GM12878 (cell line): ENCODE data around the gene ZNF581. TPM values are rescaled to one million over a fixed set of nuclear protein-coding genes. Genes with fewer than 3 reads are reported as not detected.
A peak's percentile ranks its signal among the peaks of the same experiment; 100 is the strongest.

Experiments used
- ASH2L ChIP-seq: fragments of 300-600, 200-600 bp; sonication (generic); IDR thresholded peaks from 2 replicates; pipeline ENCODE4 v1.6.1; 2017; ENCODE audit warnings: low read depth, mild to moderate bottlenecking, borderline replicate concordance
- BACH1 ChIP-seq: fragments of 450-650 bp; IDR thresholded peaks from 2 replicates; pipeline ENCODE4 v1.6.1; 2017; ENCODE audit warnings: mild to moderate bottlenecking, borderline replicate concordance
- CHD2 ChIP-seq: IDR thresholded peaks from 2 replicates; pipeline ENCODE4 v1.6.1; 2011; ENCODE audit warnings: low read depth, low read length, improper control_type of control experiment, borderline replicate concordance
- DPF2 ChIP-seq: fragments of 450-650 bp; IDR thresholded peaks from 2 replicates; pipeline ENCODE4 v1.6.1; 2017; ENCODE audit warnings: mild to moderate bottlenecking
- FOS ChIP-seq: IDR thresholded peaks from 3 replicates; pipeline ENCODE4 v1.6.1; 2011; ENCODE audit warnings: borderline replicate concordance; ENCODE audit not compliant: insufficient read length; ENCODE audit errors: extremely low read depth
- IKZF1 ChIP-seq: fragments of 450-650 bp; conservative IDR thresholded peaks from 2 replicates; pipeline ENCODE4 v1.6.1; 2017; ENCODE audit warnings: antibody characterized with exemption, mild to moderate bottlenecking
- JUND ChIP-seq: IDR thresholded peaks from 2 replicates; pipeline ENCODE4 v1.6.1; 2012; ENCODE audit warnings: low read depth, mild to moderate bottlenecking, low read length, improper control_type of control experiment, moderate library complexity
- MEF2B ChIP-seq: fragments of 450-650 bp; IDR thresholded peaks from 2 replicates; pipeline ENCODE4 v1.6.1; 2018; ENCODE audit warnings: mild to moderate bottlenecking, moderate library complexity; ENCODE audit not compliant: partially characterized antibody, poor library complexity, severe bottlenecking
- NR2C1 ChIP-seq: fragments of 450-650 bp; IDR thresholded peaks from 2 replicates; pipeline ENCODE4 v1.6.1; 2017; ENCODE audit warnings: antibody characterized with exemption, mild to moderate bottlenecking, moderate library complexity
- NRF1 ChIP-seq: conservative IDR thresholded peaks from 2 replicates; pipeline ENCODE4 v1.6.1; 2011; ENCODE audit warnings: mild to moderate bottlenecking, low read depth, low read length, improper control_type of control experiment
- SUPT20H ChIP-seq: IDR thresholded peaks from 2 replicates; pipeline ENCODE4 v1.6.1; 2011; ENCODE audit warnings: low read depth, mild to moderate bottlenecking, low read length, moderate library complexity, borderline replicate concordance; ENCODE audit not compliant: control insufficient read depth
- SUZ12 ChIP-seq: fragments of 200-600 bp; sonication (generic); IDR thresholded peaks from one replicate; pipeline ENCODE4 v1.6.1; 2018; ENCODE audit warnings: antibody characterized with exemption, mild to moderate bottlenecking; ENCODE audit not compliant: unreplicated experiment
- YY1 ChIP-seq: IDR thresholded peaks from 2 replicates; pipeline ENCODE4 v1.6.1; 2011; ENCODE audit warnings: low read depth, mild to moderate bottlenecking, low read length
- polyA plus RNA-seq, 11 experiments: library from polyadenylated mRNA; depleted of rRNA in 4 of 11; unstranded in 6 of 11; stranded (reverse) in 5 of 11; fragments of >200 nt; fragmentation: Nextera tagmentation in 4 of 11; fragmentation: Illumina TruSeq in 1 of 11; extraction: Ambion mirVana in 4 of 11; extraction: Trizol in 1 of 11; gene quantifications; 1 replicate in 1 of 11; 2 replicates in 10 of 11; pipeline versions ENCODE4 v1.2.1 to v1.2.3, GENCODE V29; 2011 to 2016; ENCODE audit warnings: inconsistent platforms in 2 of 11, missing spikeins in 2 of 11, low read depth in 1 of 11
- total RNA-seq, 4 experiments: library from RNA; depleted of rRNA in 3 of 4; stranded (reverse); fragments of >200 nt in 3 of 4; fragmentation: Illumina TruSeq in 1 of 4; extraction: Trizol in 1 of 4; gene quantifications; 2 replicates each; pipeline versions ENCODE4 v1.2.1 to v1.2.3, GENCODE V29; 2013 to 2021
- TF ChIP-seq, protein P1 (sequence below): fragments of 450-650 bp; IDR thresholded peaks from 2 replicates; pipeline ENCODE4 v1.6.1; 2016; ENCODE audit warnings: mild to moderate bottlenecking, moderate library complexity, borderline replicate concordance
- TF ChIP-seq, protein P2 (sequence below): IDR thresholded peaks from 2 replicates; pipeline ENCODE4 v1.6.1; 2011; ENCODE audit warnings: low read depth, low read length, improper control_type of control experiment, borderline replicate concordance
- TF ChIP-seq, protein P3 (sequence below): IDR thresholded peaks from 2 replicates; pipeline ENCODE4 v1.6.1; 2012; ENCODE audit warnings: low read depth, low read length, improper control_type of control experiment
- TF ChIP-seq, protein P4 (sequence below): IDR thresholded peaks from 2 replicates; pipeline ENCODE4 v1.6.1; 2011; ENCODE audit warnings: borderline replicate concordance, low read depth, mild to moderate bottlenecking, moderate library complexity, low read length; ENCODE audit not compliant: insufficient read depth, poor library complexity, severe bottlenecking
- TF ChIP-seq, protein P5 (sequence below): IDR thresholded peaks from 2 replicates; pipeline ENCODE4 v1.6.1; 2011; ENCODE audit warnings: low read depth, mild to moderate bottlenecking, low read length, moderate library complexity, borderline replicate concordance; ENCODE audit errors: extremely low read depth
- TF ChIP-seq, protein P6 (sequence below): IDR thresholded peaks from 2 replicates; pipeline ENCODE4 v1.6.1; 2011; ENCODE audit warnings: mild to moderate bottlenecking, low read depth, low read length, moderate library complexity; ENCODE audit not compliant: insufficient replicate concordance

The ZNF581 gene
- total and polyA plus RNA-seq, 10 of the 15 experiments (the other 5 are each of a cell fraction or from before 2014, with no cell fraction given) = 4.7 to 45.4 (median 22.2) TPM

DNA sequence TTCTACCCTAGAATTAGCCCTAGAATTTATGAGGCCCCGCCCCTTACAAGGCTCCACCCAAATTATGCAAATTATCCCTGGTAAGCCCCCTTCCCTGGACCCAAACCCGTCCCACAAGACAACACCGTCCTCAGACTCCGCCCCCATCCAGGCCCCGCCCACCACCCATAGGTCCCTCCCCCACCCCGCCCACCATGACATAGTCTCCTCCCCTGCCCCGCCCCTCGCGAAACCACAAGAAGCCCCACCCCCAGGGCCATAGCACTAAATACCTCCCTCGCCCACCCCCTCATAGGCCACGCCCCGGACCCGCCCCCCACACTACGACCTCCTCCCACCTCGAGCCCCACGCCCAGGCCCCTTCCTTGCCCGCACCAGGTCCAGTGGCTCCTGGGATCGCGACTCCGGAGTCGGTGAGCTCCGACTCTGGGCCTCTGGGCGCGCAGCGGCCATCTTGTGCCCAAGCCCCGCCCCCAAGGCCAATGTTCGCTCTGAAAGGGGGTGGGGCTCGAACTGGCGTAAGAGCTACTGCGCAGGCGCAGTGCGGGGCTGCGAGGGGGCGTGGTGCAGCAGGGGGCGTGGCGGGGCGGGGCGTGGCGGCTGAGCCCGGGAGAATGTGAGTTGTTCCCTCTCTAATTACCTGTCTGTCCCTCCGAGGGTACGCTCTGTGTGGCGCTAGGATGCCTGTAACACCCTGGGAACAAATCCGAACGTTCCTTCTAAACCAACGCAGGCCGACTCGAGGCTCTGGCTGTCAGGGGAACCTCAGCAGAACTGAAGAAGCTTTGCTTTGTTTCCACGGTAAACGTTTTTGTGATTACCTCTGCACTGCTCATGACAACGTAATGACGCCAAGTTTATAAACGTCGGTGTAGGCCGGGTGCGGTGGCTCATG lies 19.1 kb upstream of the ZNF581 start, which contains the start of gene ZNF784 (continued):
- TF ChIP-seq, protein P1, sequence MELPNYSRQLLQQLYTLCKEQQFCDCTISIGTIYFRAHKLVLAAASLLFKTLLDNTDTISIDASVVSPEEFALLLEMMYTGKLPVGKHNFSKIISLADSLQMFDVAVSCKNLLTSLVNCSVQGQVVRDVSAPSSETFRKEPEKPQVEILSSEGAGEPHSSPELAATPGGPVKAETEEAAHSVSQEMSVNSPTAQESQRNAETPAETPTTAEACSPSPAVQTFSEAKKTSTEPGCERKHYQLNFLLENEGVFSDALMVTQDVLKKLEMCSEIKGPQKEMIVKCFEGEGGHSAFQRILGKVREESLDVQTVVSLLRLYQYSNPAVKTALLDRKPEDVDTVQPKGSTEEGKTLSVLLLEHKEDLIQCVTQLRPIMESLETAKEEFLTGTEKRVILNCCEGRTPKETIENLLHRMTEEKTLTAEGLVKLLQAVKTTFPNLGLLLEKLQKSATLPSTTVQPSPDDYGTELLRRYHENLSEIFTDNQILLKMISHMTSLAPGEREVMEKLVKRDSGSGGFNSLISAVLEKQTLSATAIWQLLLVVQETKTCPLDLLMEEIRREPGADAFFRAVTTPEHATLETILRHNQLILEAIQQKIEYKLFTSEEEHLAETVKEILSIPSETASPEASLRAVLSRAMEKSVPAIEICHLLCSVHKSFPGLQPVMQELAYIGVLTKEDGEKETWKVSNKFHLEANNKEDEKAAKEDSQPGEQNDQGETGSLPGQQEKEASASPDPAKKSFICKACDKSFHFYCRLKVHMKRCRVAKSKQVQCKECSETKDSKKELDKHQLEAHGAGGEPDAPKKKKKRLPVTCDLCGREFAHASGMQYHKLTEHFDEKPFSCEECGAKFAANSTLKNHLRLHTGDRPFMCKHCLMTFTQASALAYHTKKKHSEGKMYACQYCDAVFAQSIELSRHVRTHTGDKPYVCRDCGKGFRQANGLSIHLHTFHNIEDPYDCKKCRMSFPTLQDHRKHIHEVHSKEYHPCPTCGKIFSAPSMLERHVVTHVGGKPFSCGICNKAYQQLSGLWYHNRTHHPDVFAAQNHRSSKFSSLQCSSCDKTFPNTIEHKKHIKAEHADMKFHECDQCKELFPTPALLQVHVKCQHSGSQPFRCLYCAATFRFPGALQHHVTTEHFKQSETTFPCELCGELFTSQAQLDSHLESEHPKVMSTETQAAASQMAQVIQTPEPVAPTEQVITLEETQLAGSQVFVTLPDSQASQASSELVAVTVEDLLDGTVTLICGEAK = no peak
- TF ChIP-seq SUPT20H (no peak), ASH2L (no peak), JUND (no peak), FOS (no peak), IKZF1 (no peak), NR2C1 (no peak), SUZ12 (no peak), YY1 (peak; percentile 97), MEF2B (no peak), NRF1 (peak; percentile 25; the same call in 1 of the 2 replicates), DPF2 (no peak), CHD2 (peak; percentile 57; the same call in 1 of the 2 replicates), BACH1 (no peak)
- TF ChIP-seq, protein P2, sequence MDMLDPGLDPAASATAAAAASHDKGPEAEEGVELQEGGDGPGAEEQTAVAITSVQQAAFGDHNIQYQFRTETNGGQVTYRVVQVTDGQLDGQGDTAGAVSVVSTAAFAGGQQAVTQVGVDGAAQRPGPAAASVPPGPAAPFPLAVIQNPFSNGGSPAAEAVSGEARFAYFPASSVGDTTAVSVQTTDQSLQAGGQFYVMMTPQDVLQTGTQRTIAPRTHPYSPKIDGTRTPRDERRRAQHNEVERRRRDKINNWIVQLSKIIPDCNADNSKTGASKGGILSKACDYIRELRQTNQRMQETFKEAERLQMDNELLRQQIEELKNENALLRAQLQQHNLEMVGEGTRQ = no peak
- TF ChIP-seq, protein P3, sequence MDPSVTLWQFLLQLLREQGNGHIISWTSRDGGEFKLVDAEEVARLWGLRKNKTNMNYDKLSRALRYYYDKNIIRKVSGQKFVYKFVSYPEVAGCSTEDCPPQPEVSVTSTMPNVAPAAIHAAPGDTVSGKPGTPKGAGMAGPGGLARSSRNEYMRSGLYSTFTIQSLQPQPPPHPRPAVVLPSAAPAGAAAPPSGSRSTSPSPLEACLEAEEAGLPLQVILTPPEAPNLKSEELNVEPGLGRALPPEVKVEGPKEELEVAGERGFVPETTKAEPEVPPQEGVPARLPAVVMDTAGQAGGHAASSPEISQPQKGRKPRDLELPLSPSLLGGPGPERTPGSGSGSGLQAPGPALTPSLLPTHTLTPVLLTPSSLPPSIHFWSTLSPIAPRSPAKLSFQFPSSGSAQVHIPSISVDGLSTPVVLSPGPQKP = no peak
- TF ChIP-seq, protein P4, sequence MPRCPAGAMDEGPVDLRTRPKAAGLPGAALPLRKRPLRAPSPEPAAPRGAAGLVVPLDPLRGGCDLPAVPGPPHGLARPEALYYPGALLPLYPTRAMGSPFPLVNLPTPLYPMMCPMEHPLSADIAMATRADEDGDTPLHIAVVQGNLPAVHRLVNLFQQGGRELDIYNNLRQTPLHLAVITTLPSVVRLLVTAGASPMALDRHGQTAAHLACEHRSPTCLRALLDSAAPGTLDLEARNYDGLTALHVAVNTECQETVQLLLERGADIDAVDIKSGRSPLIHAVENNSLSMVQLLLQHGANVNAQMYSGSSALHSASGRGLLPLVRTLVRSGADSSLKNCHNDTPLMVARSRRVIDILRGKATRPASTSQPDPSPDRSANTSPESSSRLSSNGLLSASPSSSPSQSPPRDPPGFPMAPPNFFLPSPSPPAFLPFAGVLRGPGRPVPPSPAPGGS = no peak
- TF ChIP-seq, protein P5, sequence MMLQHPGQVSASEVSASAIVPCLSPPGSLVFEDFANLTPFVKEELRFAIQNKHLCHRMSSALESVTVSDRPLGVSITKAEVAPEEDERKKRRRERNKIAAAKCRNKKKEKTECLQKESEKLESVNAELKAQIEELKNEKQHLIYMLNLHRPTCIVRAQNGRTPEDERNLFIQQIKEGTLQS = no peak
- TF ChIP-seq, protein P6, sequence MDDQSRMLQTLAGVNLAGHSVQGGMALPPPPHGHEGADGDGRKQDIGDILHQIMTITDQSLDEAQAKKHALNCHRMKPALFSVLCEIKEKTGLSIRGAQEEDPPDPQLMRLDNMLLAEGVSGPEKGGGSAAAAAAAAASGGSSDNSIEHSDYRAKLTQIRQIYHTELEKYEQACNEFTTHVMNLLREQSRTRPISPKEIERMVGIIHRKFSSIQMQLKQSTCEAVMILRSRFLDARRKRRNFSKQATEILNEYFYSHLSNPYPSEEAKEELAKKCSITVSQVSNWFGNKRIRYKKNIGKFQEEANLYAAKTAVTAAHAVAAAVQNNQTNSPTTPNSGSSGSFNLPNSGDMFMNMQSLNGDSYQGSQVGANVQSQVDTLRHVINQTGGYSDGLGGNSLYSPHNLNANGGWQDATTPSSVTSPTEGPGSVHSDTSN = no peak
